NCI-H510A treated with DMSO at 0.1 percent for 48 hours (cell line): ENCODE data around the gene IGFL1.
"Not testable (repeated sequence)": the region's sequence is repeated elsewhere in the genome, so short reads cannot be mapped to it uniquely, and the experiment has no call there.

ENCODE experiments used
- DNase-seq: peaks from one replicate; lab custom pipeline; 2025; lab: John Stamatoyannopoulos, UW

Gene IGFL1

DNA sequence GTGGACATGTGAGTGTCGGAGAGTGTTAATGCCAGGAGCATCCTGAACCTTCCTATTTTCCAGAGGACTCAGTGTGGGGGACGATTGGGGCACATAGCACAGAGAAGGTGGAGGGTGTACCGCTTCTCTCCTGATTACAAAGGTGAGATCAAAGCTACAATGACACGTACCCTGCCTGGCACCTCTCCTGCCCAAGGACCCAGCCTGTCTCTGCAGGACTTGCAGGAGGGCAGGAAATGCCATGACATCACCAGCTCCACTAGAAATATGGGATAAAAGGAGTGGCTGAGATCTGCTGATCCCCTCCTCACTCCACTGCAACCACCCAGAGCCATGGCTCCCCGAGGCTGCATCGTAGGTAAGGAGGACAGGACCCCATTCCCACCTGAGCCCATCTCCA, at the start of gene IGFL1:
IGFL1 (plus strand) TSS at position 301 of the 400 bp plus-strand sequence; CDS start at position 334, 33 bp downstream.
- no peak for DNase-seq

- no peak for DNase-seq
Observed at GRCh38 chr19:46180701-46181387, 48.7 kb upstream of the IGFL1 start.

GRCh38 chr19:46181388-46181779, 48.2 kb upstream of the IGFL1 start:
- no peak for DNase-seq

DNA sequence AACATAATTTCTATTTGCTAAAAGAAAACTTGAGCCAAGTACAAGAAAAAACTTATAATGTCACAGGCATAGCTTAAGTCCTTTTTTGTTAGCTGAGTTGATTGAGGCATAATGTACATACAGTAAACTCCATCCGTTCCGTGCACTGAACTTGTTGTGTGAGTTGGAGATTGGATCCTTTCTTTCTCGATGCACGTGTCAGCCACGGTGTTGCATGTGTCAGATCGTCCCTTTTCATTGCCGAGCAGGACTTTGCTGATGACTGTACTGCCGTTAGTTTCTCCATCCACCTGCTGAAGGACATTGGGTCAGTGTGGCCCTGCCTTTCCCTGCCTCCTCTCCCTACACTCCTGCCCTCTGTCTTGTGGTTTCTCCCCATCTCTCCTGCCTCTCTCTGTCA, 47.1 kb upstream of the IGFL1 start:
- DNase-seq, result no peak

- DNase-seq, result not testable (repeated sequence)
Observed at GRCh38 chr19:46184775-46185710, 44.5 kb upstream of the IGFL1 start.

DNA sequence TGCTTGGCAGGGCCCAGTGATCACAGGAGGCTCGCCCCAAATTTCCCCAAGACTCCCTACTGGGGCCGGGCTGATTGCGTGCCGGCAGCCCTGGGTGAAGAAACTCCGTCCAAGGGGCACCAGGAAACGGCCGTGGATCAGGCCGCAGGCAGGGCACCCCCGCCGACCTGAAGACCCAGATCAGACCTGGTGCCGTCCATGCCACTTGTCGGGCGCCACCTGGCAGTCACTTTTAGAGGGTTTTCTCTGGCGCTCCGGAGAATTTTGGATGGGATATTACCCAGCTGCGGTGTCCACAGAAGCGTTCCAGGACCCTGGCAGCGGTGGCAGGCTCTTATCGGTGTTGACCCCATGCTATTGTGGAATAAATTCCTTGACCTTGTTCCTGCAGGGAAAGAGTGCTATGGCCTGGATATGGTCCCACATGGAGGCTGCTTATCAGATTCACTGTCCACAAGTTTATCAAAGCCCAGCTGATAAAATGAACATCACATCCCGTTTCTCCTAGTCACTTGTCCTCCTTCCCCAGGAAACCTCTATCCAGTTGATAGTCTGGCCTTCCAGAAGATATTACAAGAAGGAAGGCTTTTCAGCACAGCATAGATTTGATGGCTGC, 43.3 kb upstream of the IGFL1 start:
- DNase-seq, result no peak

DNA sequence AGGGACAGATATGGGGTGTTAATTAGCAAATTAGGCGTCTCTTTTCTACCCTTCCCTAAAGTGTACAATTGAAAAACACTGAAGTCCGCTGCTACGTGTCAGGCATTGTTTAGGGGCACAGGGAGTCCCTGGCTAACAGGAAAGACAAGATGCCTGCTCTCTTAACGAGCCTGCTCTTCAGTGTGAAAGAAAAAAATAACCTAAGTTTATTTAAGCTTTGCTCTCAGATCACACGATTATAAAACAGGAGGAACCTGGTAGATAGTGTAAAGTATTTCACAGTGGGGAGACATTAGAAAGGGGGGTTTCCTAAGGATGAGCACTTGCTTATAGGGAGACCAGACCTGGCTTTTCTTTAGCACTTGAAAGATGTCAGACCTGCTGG, 42.8 kb upstream of the IGFL1 start:
- DNase-seq, result no peak

- DNase-seq, result no peak
Observed at GRCh38 chr19:46189971-46190888, 39.3 kb upstream of the IGFL1 start.

DNA sequence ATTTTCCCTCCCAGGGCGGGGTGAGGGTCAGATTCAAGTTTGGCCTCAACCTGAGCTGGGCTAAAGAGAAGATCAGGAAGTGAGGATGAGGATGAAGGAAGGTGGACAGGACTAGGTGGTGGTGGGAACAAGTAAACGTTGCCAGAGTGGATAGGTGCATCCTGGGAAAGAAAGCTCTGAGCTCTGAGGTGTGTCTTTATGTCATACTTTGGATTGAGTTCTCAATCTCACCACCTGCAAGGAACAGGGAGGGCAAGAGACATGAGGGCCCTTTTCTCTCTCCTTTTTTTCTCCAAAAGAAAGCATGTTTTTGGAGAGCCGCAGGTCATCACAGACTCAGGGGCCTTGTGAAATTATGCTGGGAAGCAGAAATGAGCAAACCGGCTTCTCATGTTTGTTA, 38.2 kb upstream of the IGFL1 start:
- DNase-seq, result no peak

GRCh38 chr19:46191972-46192371, 37.6 kb upstream of the IGFL1 start:
- DNase-seq, result no peak

DNA sequence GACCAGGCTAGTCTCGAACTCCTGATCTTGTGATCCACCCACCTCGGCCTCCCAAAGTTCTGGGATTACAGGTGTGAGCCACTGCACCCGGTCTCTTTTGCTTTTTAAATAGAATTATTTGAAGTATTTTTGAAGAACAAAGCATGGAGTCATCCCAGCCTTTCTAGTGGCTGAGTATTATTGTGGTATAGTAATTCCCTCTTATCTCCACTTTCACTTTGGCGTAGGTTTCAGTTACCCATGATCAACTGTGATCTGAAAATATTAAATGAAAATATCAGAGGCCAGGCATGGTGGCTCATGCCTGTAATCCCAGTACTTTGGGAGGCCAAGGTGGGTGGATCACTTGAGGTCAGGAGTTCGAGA, 36.9 kb upstream of the IGFL1 start:
- DNase-seq, result not testable (repeated sequence)

- peak; percentile 20 for DNase-seq
Observed at GRCh38 chr19:46192992-46193650, 36.4 kb upstream of the IGFL1 start.

DNA sequence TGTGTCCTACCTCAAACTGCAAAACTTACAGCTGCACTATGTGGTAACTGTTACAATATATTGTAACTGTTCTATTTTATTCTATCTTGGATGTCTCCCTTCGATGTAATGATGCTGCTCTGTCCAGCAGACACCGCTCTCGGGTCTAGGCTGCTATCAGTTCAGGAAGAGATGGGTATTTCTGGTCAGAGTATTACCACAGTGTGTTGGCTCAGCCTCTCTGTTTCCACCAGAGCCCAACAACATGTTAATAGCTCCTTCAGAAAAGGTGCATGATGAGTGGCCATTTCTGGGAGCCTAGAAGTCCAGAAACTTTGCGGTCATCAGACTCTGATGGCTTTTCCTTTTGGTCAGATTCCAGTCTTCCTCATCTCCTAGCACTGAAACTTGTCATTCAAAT, 35.9 kb upstream of the IGFL1 start:
- no peak for DNase-seq

GRCh38 chr19:46195104-46195503, 34.4 kb upstream of the IGFL1 start:
- DNase-seq, result no peak

- not testable (repeated sequence) for DNase-seq
Observed at GRCh38 chr19:46195919-46196318, 33.6 kb upstream of the IGFL1 start.

DNA sequence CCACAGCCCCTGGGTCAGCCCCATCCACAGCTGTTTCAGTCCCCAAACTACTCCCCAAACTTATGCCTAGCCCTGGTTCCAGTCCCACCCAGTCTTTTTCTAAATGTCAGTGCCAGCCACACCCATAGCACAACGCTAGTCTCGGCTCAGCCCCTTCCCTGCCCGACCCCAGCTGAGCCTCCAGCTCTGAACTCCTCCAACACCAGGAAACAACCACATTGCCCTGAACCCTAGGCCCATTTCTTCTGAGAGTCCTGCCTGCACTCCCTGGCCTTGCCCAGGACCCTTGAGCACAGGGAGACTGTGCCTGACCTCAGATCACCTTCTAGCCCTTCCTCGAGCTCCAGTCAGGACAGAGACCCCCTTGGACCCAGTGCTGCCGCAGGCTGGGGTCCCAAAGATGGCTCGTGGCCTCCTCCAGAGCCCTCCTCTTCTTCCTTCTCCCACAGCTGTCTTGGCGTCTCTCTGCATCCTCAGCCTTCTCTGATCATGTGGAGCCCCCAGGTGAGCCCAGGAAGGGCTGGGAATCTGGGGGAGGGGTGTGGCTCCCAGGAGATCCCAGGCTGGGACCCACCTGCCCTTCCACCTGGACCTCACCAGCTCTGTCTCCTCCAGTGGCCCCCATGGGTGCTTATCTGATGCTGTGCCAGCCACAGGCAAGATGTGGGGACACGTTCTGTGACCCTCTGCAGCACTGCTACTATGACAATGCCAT, 33.0 kb upstream of the IGFL1 start:
- no peak for DNase-seq

DNA sequence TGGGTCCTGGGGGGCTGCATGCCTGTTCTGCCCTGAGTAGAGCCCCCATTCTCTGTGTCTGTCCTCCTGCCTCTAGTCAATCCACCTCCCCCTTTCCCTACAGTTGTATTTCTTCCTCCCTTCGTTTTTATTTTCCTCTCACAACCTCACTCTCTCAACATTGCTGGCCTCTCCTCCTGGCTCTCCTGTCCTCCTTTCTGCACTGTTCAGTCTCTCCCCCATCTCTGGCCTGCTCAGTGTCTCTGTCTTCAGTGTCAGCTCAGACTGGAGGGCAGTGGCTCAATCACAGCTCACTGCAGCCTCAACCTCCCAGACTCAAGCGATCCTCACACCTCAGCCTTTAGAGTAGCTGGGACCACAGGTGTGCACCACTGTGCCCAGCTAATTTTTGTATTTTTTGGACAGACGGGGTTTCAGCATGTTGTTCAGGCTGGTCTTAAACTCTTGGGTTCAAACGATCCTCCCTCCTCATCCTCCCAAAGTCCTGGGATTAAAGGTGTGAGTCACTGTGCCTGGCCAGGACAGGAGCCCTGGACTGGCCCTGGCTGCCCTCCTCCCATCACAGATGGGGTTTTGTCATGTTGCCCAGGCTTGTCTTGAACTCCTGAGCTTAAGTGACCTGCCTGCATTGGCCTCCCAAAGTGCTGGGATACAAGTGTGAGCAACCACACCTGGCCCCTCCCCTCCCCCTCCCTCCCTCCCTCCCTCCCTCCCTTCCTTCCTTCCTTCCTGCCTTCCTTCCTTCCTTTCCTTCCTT, 32.0 kb upstream of the IGFL1 start:
- no peak for DNase-seq

DNA sequence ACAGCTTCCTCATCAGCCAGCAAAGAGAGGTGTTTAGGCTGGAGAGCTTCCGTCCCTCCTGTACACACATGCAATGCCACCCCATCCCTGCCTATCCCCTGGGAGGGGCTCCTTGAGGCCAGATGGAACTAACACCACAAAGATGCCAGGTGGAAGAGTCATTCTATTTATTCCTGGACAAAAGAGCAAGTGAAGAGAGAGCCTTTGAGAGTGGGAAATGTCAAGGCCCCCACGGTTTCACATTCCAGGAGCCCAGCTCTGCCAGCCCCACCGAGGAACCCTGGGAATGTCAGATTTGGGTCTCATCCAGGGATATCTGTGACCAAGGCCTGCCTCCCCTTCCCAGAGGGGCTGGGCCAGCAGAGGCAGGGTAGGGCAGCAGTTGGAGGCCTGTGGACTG, 30.8 kb upstream of the IGFL1 start:
- no peak for DNase-seq

DNA sequence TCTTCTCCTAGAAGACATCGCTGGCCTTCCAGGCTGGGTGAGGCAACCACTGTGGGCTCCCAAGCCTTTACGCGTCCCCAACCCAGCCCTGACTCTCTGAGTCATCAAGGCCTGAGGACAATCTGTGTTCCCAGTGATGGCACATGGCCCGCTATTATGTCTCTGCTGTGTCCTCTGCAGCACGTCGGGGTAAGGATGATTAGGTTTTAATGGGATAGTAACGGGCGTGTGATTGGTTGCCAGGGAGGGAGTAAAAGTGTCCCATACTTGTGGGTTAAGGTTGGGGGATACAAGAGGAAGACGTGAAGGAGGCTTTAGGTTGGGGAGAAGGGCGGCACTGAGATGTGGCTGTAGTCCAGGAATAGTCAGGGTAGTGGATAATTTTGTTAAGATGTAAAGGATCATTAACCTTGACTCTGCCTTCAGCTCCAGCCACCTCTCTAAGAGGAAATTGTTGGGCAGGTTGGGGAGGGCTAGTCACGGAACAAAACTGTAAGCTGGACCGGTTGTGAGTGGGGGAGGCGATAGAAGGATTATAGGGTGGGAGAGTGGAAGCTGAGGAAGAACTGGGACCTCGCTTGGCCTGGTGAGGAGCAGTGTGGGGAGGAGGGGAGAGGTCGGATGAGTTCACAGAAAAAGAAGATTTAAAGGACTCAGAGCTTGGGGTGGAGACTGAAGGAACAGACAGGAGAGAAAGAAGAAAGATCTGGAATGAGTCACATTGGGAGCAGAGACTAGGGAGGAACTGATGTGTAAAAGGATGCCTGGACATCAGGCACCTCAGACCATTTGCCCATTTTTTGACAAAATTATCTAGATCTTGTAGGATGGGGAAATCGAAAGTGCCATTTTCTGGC, 27.9 kb upstream of the IGFL1 start:
- DNase-seq, result no peak
